Ishikawa (cell line): Measurements from ENCODE around the gene CCDC88C.
A peak's percentile ranks its signal among the peaks of the same experiment; 100 is the strongest.

ENCODE experiments used
- CEBPB ChIP-seq: IDR thresholded peaks from 2 replicates; pipeline ENCODE4 v1.6.1; 2012
- CREB1 ChIP-seq: IDR thresholded peaks from 2 replicates; pipeline ENCODE4 v1.6.1; 2012; ENCODE audit warnings: low read depth
- EGR1 ChIP-seq: IDR thresholded peaks from 2 replicates; pipeline ENCODE4 v1.6.1; 2012
- EP300 ChIP-seq: IDR thresholded peaks from 2 replicates; pipeline ENCODE4 v1.6.1; 2012; ENCODE audit warnings: borderline replicate concordance
- FOXM1 ChIP-seq: IDR thresholded peaks from 2 replicates; pipeline ENCODE4 v1.6.1; 2012; ENCODE audit warnings: low read depth, borderline replicate concordance
- MAX ChIP-seq: IDR thresholded peaks from 2 replicates; pipeline ENCODE4 v1.6.1; 2012
- NFIC ChIP-seq: IDR thresholded peaks from 2 replicates; pipeline ENCODE4 v1.6.1; 2012
- RAD21 ChIP-seq: IDR thresholded peaks from 2 replicates; pipeline ENCODE4 v1.6.1; 2012; ENCODE audit warnings: low read depth
- TAF1 ChIP-seq: IDR thresholded peaks from 2 replicates; pipeline ENCODE4 v1.6.1; 2012; ENCODE audit warnings: low read depth, mild to moderate bottlenecking
- TCF12 ChIP-seq: IDR thresholded peaks from 2 replicates; pipeline ENCODE4 v1.6.1; 2012; ENCODE audit warnings: low read depth
- TEAD4 ChIP-seq: IDR thresholded peaks from 2 replicates; pipeline ENCODE4 v1.6.1; 2012
- YY1 ChIP-seq: IDR thresholded peaks from 2 replicates; pipeline ENCODE4 v1.6.1; 2012; ENCODE audit warnings: low read depth
- ZBTB7A ChIP-seq: IDR thresholded peaks from 2 replicates; pipeline ENCODE4 v1.6.1; 2012; ENCODE audit warnings: low read depth
- TF ChIP-seq, protein P1 (sequence below): IDR thresholded peaks from 2 replicates; pipeline ENCODE4 v1.6.1; 2012; ENCODE audit warnings: low read depth, mild to moderate bottlenecking
- TF ChIP-seq, protein P2 (sequence below): IDR thresholded peaks from 2 replicates; pipeline ENCODE4 v1.6.1; 2012

Gene CCDC88C

GRCh38 chr14:91264151-91265150 lies 153.2 kb downstream of the CCDC88C start:
- TF ChIP-seq ZBTB7A (0 out of 2 replicates have a peak, but pooled peaks have one; percentile 23), TAF1 (no peak), RAD21 (no peak)

GRCh38 chr14:91263329-91263728 lies 154.3 kb downstream of the CCDC88C start:
- TF ChIP-seq FOXM1 = no peak
- TF ChIP-seq, protein P1, sequence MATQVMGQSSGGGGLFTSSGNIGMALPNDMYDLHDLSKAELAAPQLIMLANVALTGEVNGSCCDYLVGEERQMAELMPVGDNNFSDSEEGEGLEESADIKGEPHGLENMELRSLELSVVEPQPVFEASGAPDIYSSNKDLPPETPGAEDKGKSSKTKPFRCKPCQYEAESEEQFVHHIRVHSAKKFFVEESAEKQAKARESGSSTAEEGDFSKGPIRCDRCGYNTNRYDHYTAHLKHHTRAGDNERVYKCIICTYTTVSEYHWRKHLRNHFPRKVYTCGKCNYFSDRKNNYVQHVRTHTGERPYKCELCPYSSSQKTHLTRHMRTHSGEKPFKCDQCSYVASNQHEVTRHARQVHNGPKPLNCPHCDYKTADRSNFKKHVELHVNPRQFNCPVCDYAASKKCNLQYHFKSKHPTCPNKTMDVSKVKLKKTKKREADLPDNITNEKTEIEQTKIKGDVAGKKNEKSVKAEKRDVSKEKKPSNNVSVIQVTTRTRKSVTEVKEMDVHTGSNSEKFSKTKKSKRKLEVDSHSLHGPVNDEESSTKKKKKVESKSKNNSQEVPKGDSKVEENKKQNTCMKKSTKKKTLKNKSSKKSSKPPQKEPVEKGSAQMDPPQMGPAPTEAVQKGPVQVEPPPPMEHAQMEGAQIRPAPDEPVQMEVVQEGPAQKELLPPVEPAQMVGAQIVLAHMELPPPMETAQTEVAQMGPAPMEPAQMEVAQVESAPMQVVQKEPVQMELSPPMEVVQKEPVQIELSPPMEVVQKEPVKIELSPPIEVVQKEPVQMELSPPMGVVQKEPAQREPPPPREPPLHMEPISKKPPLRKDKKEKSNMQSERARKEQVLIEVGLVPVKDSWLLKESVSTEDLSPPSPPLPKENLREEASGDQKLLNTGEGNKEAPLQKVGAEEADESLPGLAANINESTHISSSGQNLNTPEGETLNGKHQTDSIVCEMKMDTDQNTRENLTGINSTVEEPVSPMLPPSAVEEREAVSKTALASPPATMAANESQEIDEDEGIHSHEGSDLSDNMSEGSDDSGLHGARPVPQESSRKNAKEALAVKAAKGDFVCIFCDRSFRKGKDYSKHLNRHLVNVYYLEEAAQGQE = no peak
- no peak for TF ChIP-seq EGR1
- no peak for TF ChIP-seq CREB1
- no peak for TF ChIP-seq CEBPB
- no peak for TF ChIP-seq RAD21
- TF ChIP-seq TAF1 = no peak
- TF ChIP-seq, protein P2, sequence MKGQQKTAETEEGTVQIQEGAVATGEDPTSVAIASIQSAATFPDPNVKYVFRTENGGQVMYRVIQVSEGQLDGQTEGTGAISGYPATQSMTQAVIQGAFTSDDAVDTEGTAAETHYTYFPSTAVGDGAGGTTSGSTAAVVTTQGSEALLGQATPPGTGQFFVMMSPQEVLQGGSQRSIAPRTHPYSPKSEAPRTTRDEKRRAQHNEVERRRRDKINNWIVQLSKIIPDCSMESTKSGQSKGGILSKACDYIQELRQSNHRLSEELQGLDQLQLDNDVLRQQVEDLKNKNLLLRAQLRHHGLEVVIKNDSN = no peak
- TF ChIP-seq NFIC = no peak
- no peak for TF ChIP-seq ZBTB7A
- TF ChIP-seq TCF12 = no peak
- no peak for TF ChIP-seq MAX
- no peak for TF ChIP-seq TEAD4
- no peak for TF ChIP-seq EP300
- no peak for TF ChIP-seq YY1

DNA sequence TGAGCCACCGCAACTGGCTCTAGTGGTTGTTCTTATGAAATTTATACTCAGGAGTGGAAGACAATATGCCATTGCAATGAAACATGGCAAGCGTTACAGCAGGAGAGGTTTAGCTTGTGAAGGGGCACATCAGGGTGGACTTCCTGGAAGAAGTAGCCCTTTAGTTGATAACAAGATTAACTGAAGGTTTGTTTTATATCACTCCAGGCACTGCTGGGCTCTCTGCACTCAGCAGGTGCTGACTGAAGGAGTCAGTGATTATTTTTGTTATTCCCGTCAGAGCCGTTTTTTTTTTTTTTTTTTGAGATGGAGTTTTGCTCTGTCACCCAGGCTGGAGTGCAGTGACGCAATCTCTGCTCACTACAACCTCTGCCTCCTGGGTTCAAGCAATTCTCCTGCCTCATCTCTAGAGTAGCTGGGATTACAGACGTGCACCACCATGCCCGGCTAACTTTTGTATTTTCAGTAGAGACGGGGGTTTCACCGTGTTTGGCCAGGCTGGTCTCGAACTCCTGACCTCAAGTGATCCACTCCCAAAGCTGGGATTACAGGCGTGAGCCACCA lies 155.6 kb downstream of the CCDC88C start:
- TF ChIP-seq TEAD4 (no peak), EP300 (no peak), EGR1 (no peak), TAF1 (no peak), TCF12 (no peak), RAD21 (no peak), YY1 (no peak)
- TF ChIP-seq, protein P1 = no peak

DNA sequence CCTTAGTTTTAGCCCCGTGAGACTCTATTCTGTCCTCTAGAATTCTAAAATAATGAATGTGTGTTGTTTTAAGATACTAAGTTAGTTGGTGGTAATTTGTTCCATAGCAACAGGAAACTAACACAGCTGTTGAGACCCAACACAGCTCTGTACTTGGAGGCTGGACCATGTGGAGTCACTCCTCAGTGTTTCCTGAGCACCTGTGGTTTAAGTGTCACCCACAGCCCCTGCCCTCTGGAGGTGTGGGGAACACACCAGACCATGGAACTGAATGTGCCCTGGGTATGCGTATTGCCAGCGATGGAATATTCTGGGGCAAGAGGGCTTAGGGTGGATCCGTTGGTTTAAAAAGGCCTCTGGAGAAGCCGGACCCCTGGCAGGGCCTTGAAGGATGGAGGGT lies 156.5 kb downstream of the CCDC88C start:
- TF ChIP-seq NFIC (no peak), EGR1 (no peak), YY1 (no peak)
- TF ChIP-seq, protein P2 = no peak

GRCh38 chr14:91258876-91259275 lies 158.7 kb downstream of the CCDC88C start:
- no peak for TF ChIP-seq EGR1
- no peak for TF ChIP-seq CEBPB

DNA sequence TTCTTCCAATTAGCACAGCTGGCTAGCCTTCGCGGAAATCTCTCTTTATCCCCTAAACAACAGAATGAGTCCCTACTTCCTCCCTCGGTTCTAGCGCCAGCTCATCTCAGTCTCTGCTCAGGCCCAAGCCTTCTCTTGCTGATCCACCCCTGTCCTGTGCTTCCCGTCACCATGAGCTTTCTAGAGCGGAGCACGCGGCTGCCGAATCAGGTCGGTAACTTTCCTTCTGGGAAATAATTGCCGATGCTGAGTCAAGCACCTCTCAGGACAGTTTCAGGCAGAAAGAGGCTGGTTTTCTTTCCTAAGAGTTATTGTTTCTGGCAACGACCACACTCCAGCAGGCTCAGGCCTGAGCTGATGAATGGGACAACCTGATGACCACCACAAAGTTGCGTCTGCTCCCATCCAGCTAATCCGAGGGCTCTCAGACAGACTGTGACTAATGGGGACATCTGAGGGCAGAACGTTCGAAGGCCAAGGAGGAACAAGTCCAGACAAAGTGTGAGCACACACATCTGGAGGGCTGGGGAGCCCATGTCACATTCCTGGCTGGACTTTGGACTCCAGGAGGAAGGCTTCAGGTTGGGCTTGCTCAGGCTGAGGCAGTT lies 159.5 kb downstream of the CCDC88C start:
- TF ChIP-seq CEBPB (no peak), CREB1 (no peak), NFIC (no peak), EP300 (no peak), YY1 (no peak), TEAD4 (no peak), RAD21 (no peak), TAF1 (no peak), MAX (no peak), TCF12 (no peak), FOXM1 (no peak), EGR1 (no peak), ZBTB7A (no peak)
- TF ChIP-seq, protein P2 = no peak
- TF ChIP-seq, protein P1 = no peak
